ENCODE data around the gene VSTM5.
"Not testable (repeated sequence)": the region's sequence is repeated elsewhere in the genome, so short reads cannot be mapped to it uniquely, and the experiment has no call there.

The VSTM5 gene, protein sequence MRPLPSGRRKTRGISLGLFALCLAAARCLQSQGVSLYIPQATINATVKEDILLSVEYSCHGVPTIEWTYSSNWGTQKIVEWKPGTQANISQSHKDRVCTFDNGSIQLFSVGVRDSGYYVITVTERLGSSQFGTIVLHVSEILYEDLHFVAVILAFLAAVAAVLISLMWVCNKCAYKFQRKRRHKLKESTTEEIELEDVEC

DNA sequence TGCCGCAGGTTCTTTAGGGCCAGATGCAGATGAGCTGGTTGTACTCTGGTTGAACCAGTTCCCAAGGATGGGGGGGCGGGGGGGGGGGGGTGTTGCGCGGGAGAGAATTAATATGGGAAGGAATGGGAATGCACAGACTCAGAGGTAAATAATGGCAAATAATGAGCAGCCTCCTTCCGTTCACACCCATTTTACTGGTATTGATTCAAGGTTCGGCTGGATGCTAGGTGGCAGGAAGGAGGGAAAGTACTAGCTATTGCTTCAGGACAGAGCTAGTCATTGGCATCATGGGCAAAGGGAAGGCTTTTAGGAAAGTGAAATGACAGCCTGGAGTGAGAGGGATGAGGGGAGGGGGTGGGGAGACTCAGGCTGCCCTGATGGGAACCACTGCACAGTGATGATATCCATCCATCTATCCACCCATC lies at the start of gene VSTM5:
Gene VSTM5 (minus strand): TSS at position 25 of the 425 bp plus-strand sequence. CDS start 116 bp downstream, outside the sequence.
- DNase-seq, result no peak

DNA sequence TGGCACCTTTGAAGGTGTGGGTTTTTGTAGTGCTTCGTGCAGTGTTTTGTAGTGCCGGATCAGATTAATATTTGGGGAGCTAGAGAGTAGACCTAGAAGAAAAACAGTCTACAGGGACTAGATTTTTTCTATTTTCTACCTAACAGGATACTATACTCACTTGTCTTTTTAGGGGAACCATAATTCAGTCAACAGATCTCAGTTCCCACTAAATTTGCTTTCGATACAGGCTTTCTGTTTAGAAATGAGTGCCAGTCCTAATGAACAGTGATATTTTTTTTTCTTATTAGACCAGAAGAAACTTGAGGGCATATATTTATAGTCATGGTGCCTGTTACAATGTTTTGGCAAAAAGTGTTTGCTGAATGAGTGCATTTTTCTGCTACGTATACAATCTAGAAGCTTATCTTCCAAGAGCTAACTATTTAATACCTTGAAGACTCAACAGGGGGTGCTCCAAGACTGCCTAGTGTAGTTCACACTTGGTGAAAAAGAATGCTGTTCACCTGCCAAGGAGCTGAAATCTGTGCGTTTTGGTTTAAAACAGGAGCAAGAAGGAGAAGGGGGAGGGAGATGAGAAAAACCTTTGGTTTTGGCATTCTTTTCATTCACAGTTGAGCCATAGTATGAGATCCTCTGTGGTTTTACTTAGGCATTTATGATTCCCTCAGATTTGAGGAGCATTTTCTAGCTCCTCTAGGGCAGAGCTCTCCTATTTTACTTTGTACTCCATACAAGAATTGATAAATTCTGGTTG lies 44.9 kb upstream of the VSTM5 start:
- no peak for DNase-seq

DNA sequence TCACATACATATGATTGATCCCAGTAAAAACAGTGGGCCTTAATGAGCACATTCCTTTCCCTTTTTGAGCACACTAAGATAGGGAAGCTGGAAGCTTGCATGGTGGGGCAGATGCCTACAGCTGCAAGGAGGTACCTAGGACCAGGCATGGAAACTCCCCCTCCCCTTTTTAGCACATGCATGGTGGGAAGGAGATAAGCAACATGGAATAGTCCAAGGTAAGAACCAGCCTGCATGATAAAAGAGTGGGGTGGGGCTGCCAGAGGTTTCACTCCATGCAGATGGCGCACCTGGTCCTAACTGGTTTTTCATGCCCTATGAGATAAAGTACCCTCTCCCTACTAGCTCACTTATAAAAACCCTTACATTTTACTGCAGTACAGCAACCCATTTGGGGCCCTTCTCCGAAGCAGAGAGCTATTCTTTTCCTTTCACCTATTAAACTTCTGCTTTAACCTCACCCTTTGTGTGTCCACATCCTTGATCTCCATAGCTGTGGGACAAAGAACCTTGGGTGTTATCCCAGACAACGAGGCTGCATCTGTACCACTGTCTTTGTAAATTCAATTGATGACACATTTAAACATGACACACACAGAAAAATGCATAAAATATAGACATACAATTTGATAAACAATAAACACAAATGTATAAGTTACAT lies 40.1 kb upstream of the VSTM5 start:
- DNase-seq, result no peak

DNA sequence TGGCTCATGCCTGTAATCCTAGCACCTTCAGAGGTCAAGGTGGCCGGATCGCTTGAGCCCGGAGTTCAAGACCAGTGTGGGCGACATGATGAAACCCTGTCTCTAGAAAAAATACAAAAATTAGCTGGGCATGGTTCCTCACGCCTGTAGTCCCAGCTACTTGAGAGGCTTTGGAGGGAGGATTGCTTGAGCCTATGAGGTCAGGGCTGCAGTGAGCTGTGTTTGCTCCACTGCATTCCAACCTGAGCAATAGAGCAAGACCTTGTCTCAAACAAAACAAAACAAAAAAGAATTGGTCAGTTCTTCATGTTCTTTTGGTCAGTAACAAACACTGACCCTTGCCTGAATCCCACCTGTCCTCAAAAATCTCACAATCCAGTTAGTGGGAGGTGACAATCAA lies 36.7 kb upstream of the VSTM5 start:
- DNase-seq, result no peak

DNA sequence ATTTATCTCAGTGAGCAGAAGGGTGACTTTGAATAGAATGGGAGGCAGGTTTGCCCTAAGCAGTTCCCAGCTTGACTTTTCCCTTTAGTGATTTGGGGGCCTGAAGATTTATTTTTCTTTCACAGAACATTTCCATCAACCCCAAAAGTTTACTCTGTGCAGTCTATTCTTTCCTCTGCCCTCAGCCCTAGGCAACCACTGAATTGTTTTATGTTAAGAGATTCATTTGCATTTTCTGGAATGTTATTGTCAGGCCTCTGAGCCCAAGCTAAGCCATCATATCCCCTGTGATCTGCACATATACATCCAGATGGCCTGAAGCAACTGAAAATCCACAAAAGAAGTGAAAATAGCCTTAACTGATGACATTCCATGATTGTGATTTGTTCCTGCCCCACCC lies 28.7 kb upstream of the VSTM5 start:
- not testable (repeated sequence) for DNase-seq

DNA sequence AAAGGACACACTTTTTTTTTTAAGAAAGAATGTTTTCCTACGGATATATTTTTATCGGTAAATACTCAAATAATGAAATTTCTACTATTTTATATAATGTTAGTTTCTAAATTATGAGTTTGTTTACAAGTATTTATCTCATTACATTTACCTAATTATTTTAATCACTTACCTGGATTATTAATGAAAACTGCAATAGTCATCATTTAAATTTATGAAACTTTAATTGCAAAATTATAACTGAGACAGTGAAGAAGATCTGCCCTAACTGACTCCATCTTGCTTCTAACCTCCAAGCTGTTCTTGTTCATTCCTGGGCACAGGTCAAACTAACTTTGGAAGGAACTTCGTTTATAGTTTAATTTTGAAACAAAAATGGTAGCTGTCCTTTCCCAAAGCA lies 25.2 kb upstream of the VSTM5 start:
- no peak for DNase-seq

DNA sequence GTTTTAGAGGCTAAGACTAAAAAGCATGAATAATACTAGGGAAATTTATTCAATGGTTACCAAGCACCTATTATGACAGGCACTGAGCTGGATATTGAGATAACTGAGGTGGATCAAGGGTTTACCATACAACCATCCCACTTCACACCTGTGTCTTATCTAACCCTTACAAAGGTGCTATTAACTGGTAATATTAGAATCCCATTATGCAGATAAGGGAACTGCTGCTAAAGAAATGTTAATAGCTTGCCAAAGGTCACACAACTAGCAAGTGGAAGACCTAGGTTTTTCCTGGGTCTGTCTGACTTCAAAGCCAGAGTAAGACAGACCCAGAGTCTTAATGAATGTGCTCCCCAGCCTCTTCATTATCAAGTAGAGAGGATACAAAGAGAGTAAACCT lies 21.1 kb upstream of the VSTM5 start:
- no peak for DNase-seq

DNA sequence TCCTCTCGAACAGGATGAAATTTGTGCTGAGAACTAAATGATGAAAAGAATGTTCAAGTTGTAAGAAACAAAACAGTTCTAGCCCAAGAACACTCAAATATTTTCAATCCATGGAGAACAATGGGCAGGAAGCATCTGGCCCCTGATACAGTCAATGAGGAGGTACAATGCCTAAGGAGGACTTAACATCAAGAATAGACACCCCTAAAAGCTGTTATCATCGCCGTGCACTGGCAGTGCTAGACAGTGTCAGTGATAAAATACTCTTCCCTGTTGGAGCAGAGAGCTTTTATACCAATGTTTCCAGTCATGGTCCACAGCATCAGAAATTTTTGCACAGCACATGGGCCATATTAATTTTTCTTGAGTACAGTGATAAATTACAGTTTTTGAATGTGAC lies 20.2 kb upstream of the VSTM5 start:
- DNase-seq, result no peak

DNA sequence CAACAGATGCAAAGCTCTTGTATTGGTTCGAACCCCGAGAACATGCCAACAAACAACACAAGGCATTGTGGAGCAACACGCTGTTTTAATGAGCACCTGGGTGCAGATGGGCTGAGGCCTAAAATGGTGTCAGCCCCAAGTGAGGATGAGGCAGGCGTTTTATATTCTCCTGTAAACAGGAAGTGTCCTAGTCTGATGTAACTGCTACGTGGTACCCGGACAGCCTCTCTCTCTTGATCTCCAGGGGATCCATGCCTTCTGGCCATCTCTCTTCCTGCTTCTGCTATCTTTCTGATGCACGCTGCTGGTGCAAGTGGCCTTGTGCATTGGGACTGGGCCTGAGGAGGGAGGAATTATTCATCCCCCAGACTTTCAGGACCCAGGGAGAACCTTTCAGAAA lies 19.4 kb upstream of the VSTM5 start:
- DNase-seq, result no peak

DNA sequence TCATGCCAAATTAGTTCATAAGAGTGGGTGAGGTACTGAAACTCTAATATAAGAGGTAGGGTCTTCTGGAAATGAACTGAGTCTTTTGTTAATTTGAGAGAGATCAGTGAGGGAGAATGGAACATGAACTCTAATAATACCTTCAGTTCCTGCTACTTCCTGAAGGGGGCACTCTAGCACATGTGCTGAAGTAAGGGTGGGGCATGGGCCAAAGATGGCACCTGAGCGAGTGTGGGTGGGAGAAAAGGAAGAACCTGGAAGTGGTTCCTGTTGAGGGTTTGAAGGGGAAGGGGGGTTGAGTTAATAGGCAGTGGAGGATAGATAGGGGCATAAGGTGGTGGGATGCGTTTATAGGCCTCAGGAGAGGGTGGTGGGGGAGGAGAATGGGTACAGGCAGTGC lies 18.0 kb upstream of the VSTM5 start:
- not testable (repeated sequence) for DNase-seq

DNA sequence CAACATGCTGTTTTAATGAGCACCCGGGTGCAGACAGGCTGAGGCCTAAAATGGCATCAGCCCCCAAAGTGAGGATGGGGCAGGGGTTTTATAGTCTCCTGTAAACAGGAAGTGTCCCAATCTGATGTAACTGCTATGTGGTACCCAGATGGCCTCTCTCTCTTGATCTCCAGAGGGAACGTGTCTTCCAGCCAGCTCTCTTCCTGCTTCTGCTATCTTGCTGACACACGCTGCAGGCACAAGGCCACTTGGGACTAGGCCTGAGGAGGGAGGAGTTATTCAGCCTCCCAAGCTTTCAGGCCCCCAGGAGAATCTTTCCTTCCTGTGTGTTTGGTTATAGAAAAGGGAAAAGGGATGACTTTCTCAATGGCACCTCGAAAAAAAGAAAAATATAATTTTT lies 11.4 kb upstream of the VSTM5 start:
- no peak for DNase-seq

DNA sequence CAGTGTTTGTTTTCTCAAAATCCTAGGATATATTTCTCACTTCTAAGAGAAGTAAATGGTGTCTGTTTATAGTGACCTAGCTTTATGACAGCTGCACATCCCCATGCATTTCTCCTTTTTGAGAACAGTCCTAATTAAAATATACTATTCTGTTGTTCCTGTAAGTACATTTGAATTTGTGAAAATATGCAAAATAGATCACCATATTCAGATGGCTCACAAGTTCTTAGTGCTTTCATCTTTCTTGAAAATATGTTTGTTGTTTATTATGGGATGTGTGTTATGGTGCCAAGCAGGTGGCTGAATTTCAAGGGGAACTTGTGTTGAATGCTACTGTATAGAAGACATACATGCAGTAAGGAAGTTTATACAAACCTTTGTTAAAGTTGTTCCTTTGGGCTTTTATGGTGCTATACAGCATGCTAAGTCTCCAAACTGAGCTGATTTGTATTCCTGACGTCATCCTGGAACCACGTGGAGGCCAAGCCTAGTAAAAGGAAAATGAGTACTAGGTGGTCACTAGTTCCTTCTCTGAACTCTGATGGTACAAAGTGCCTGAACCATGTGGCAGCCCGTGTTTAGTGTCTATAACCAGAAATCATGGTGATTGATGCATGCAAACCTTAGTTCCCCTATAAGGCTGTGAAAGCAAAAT lies 7.8 kb upstream of the VSTM5 start:
- DNase-seq, result no peak

DNA sequence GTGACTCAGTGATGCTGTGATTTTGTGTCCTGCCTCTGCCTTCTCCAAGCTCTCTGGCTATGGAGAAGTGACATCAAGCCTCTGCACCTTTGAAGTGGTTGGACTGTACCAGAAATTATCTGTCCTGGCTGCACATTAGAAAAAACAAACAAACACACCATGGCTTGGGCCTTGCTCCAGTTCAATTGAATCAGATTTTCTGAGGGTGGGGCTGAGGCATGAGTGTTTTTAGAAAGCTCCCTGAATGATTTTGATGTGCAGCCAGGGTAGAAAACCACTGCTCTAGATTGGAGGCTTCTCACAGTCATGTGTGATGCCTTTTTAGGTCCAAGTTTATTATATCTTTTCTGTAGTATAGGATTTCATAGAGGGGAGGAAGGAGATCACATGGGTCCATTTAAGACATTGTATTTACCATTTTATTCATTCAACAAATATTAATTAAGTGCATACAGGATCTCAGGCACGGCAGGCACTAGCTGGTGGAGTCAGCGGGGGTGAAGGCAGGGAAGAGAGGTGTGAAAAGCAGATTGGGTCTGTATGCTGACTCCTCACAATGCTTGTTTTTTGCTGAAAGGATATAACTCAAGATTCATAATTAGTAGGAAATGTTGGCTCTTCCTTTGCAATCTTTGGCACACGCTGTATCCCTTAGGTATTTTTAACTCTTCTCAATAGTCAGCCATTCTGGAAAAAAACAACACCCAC lies 7.1 kb upstream of the VSTM5 start:
- DNase-seq, result no peak

DNA sequence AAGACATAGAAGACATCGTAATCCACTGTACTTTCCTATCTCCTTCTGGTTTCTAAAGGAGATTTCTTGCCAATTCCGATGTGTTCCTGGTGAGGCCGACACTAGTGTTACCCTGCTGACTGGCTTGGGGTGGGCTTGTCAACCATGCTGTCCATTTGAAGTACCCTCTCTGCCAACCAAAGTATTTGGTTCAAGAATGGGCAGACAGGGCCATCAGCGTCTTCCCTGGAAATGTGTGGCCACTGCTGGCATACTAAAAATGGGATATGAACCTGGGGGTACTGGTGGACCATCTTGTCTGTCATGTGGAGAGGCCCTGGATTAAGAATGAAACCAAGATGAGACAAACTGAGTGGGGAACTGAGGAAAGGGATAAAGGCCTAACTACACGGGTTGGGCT lies 1.8 kb upstream of the VSTM5 start:
- DNase-seq, result no peak

DNA sequence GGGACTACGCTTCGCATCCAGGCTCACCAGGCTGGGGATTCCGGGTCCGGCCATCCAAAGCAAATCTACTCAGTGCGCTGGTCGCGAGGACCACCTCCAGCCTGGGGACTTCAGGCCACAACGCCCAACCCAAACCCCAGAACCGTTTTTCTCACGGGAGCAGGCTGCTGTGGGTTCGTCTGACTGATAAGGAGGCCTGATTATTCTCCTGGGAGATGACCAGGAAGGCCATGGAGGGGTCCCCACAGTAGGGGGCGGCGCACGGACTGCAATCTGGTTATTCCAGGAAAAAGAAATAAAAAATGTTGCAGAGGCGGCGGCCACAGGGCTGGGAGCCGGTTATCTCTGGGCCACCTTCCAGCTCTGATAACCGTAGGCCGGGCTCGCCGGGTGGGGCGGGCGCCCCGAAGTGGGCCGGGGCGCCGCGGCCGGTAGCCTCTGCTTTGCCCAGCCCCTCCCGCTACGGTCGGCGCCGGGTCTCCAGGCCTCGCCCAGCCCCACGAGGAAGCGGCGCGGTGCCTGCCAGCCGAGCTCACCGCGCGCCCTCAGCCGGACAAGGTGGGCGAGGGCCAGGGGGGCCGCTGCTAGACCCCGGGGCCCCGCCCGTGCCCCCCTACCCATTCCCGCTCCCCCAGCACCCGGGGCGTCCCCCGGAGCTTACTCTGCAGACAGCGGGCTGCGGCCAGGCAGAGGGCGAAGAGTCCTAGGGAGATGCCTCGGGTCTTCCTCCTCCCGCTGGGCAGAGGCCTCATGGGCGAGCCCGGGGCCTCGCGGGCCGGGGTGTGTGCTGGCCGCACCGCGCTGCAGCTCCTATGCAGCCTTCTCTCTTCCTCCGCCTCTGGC lies 446 bp downstream of the VSTM5 start:
- DNase-seq, result no peak

DNA sequence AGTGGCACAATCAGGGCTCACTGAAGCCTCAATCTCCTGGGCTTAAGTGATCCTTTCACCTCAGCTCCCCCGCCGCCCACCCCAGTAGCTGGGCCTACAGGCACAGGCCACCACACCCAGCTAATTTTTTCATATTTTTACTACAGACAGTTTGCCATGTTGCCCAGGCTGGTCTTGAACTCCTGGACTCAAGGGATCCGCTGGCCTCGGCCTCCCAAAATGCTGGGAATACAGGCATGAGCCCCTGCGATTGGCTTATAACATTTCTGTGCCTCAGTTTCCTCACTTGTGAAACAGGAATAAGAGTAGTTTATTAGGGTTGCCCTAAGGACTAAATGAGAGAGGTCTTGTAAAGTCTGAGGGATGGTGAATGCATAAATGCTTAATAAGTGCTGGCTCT lies 1.2 kb downstream of the VSTM5 start:
- DNase-seq, result no peak

DNA sequence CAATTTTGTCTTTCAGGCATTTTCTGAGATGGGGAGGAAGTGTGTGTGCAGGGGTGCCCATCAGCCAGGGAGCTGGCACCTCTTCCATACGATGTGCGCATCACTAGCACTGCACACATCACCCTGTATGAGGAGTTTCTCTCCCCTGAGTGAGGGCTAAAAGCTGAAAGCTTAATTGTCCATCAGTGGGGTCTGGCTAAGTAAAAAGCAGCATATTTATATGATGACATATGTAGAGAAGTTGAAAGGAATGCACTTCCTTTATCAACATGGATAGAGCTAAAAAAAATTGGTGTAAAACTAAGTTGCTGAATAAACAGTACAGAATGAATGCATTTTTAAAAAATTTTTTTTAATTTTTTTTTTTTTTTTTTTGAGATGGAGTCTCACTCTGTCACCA lies 4.0 kb downstream of the VSTM5 start:
- no peak for DNase-seq

DNA sequence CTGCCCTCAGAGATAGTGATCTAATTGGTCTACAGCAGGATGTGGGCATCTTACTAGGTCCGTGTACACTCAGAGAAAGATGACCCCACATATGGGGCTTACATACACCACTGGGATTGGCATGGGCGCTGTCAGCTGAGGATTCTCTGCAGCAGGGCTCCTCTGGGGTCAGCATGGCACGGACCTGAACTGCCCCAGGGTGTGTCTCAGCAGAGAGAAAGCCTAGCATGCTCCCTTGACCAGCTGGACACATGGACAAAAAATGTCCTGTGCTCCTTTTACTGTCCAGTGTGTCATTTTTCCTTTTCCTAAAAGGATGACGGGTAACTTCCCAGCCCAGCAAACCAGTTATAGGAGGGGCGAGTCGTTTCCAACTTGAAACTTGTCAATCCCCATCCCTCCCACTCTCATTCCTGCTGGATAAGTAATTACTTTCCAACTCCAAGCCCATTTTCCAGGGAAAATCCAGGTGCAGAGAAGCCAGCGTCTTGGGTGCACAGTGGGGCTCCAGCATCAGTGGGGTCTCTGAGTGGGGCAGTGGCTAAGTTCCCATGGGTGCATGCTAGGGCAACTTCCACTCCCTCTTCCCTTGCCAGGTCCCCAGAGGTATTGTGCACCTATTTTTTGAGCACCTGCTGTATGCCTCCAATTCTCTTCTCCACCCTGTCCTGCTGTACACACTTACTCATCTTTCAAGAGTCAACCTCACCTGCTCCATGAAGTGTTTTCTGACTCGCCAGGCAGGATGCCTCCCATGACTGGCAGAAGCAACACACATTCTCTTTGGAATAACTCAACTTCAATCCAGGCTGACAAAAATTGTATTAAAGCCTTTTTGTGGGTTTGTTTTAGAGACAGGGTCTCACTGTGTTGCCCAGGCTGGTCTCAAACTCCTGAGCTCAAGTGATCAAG lies 5.0 kb downstream of the VSTM5 start:
- no peak for DNase-seq

DNA sequence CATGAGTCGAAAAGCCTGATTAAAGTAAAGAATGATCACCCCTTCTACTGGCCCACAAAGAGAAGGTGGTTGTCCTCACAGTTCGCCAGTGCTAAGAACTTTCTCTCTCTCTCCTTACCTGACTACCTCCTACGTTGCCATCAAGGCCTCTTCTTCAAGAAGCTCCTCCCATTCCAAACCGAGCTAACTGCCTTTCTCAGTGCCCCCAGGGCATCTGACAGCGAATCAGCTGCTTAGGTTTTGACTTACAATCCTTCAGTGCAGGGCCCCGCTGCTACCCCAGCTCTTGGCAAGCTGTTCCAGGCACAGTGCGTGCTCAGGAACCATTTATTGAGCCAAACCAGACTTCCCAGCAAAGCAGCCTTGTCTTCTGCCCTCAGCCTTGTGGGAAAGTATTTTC lies 5.8 kb downstream of the VSTM5 start:
- DNase-seq, result no peak

DNA sequence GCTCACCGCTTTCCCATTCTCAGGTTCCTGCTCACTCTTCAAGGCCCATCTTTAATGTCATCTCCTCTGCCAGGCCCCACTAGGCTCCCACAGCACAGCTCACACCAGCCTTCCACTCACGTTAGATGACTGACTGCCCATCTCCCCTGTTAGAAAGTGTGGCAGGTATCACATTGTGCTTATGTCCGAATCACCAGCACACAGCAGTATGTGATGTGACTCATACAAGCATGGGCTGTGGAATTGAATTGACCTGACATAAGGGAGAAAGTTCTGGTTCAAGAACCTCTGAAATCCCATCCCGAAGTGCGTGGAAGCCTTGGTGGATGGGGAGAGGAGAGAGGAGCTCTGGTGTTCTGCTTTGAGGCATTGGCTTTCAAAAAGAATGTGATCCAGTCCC lies 6.5 kb downstream of the VSTM5 start:
- no peak for DNase-seq

DNA sequence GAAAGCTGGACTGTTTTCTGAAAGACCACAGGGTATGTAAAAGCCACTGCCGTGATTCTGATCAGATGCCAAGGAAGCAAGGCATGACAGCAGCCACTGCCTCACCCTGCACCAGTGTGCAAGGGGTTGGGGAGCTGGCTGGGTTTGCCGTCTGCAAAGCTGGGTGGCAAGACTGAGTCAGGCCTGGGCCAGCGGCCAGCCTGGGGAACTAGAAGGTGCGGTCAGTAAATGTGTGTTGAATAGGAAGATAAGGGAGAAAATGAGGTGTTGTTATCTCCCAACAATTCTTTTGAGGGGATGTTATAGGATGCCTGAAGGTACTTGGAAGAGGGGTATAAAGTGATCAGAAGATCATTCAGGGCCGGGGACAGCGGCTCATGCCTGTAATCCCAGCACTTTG lies 8.0 kb downstream of the VSTM5 start:
- no peak for DNase-seq
